ENCODE data around the gene EPN2. TPM values are rescaled to one million over a fixed set of nuclear protein-coding genes. Genes with fewer than 3 reads are reported as not detected.

The EPN2 gene
- total RNA-seq, 1 donor from 2014 or later = 63.9 TPM

- DNase-seq (ENCODE audit: low spot score) = no peak
Observed at GRCh38 chr17:19381741-19382444, 144.7 kb downstream of the EPN2 start.

- DNase-seq (ENCODE audit: low spot score) = no peak
Observed at GRCh38 chr17:19382531-19383444, 145.6 kb downstream of the EPN2 start.

- DNase-seq (ENCODE audit: low spot score) = no peak
Observed at GRCh38 chr17:19383681-19384470, 146.7 kb downstream of the EPN2 start.

DNA sequence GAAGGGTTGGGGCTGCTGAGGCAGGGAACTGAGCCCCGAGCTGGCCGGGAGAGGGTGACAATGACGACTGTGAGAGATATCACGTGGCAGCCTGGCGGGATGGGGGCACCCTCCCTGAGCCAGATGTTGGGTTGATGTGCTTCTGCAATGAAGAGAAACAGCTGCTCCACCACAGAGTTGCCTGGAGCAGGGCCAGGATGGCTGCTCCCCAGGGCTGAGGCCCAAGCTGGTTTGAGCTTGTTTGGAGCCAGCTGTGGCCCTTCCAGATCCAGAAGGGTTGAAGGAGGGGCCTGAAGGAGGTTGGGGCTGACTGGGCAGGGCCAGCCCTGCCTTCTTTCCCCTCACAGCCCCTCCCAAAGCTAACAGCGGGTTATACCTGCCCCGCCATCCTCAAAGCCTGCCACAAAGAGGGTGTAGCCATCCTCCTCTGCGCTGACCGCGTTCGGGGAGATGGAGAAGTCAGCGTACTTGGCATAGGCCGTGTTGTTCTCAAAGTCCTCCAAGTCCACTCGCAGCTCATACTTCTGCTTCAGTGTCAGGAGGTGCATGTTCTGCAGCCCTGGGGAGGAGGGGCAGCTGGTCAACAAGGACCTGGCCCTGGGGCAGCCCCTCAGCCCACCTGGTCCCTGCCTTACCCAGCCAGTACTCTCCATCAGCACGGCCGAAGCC is 147.7 kb downstream of the EPN2 start:
- DNase-seq (ENCODE audit: low spot score) = peak; percentile 94

GRCh38 chr17:19385521-19385983 is 148.4 kb downstream of the EPN2 start:
- DNase-seq (ENCODE audit: low spot score) = no peak

Other genes with a start within 250 kb of the EPN2 start
- gene FAM83G, start 232.6 kb upstream of the EPN2 start, total RNA-seq = 8.3 TPM
- gene GRAP, start 190.4 kb upstream of the EPN2 start, total RNA-seq = 3.6 TPM
- gene GRAPL, start 109.8 kb upstream of the EPN2 start, total RNA-seq = 2.3 TPM
- gene B9D1, start 125.4 kb downstream of the EPN2 start, total RNA-seq = 22.7 TPM
- gene MAPK7, start 141.1 kb downstream of the EPN2 start, total RNA-seq = 30.6 TPM
- gene MFAP4, start 149.8 kb downstream of the EPN2 start, total RNA-seq = 119 TPM
- gene RNF112, start 173.9 kb downstream of the EPN2 start, total RNA-seq = 20.7 TPM

Measured in ureter (tissue), 1 donor.